Neuronal stem cell (in vitro differentiated cells): ENCODE data around the gene TDRD5.

Source experiments
- DNase-seq: peaks from one replicate; pipeline ENCODE4 v3.0.0-alpha.2; 2013; ENCODE audit warnings: low spot score
- H2AFZ ChIP-seq: one replicate; pipeline ENCODE4 v1.6.1; 2013; ENCODE audit warnings: mild to moderate bottlenecking, low read length, inconsistent platforms
- H2AK5ac ChIP-seq: 2 replicates; pipeline ENCODE4 v1.6.1; 2013; ENCODE audit warnings: low read depth, mild to moderate bottlenecking, inconsistent platforms, low read length, moderate library complexity, mixed read lengths
- H2BK120ac ChIP-seq: 2 replicates; pipeline ENCODE4 v1.6.1; 2013; ENCODE audit warnings: low read depth, mild to moderate bottlenecking, inconsistent platforms, low read length, moderate library complexity, mixed read lengths
- H2BK12ac ChIP-seq: one replicate; pipeline ENCODE4 v1.6.1; 2013; ENCODE audit warnings: low read length, inconsistent platforms
- H2BK15ac ChIP-seq: 2 replicates; pipeline ENCODE4 v1.6.1; 2013; ENCODE audit warnings: mild to moderate bottlenecking, low read length, inconsistent platforms, mixed read lengths
- H2BK5ac ChIP-seq: one replicate; pipeline ENCODE4 v1.6.1; 2013; ENCODE audit warnings: inconsistent platforms, mild to moderate bottlenecking, low read length, moderate library complexity
- H3K14ac ChIP-seq: one replicate; pipeline ENCODE4 v1.6.1; 2013; ENCODE audit warnings: low read length, inconsistent platforms
- H3K18ac ChIP-seq: 2 replicates; pipeline ENCODE4 v1.6.1; 2013; ENCODE audit warnings: low read length, inconsistent platforms
- H3K23ac ChIP-seq: 2 replicates; pipeline ENCODE4 v1.6.1; 2013; ENCODE audit warnings: low read depth, mild to moderate bottlenecking, mixed read lengths, low read length, inconsistent platforms; ENCODE audit not compliant: poor library complexity
- H3K27ac ChIP-seq: replicated peaks from 3 replicates; pipeline ENCODE4 v1.5.1; 2013; ENCODE audit warnings: low read length, inconsistent platforms
- H3K27me3 ChIP-seq, 3 experiments: 2 replicates each; pipeline ENCODE4 v1.6.1; 2013; ENCODE audit warnings: low read length in 3 of 3, mild to moderate bottlenecking in 2 of 3, inconsistent platforms in 1 of 3, low read depth in 1 of 3, mixed read lengths in 1 of 3, moderate library complexity in 1 of 3; ENCODE audit not compliant: control insufficient read depth in 3 of 3, insufficient read depth in 3 of 3
- H3K36me3 ChIP-seq, 2 donors: replicated peaks in 1 of 2; 2 replicates each; pipeline ENCODE4 v1.6.1; 2013; ENCODE audit warnings: low read length in 2 of 2; ENCODE audit not compliant: control insufficient read depth in 2 of 2, insufficient read depth in 2 of 2
- H3K4ac ChIP-seq: 2 replicates; pipeline ENCODE4 v1.6.1; 2013; ENCODE audit warnings: inconsistent platforms, mild to moderate bottlenecking, low read length, moderate library complexity
- H3K4me1 ChIP-seq, 2 donors: 1 replicate in 1 of 2; 2 replicates in 1 of 2; pipeline ENCODE4 v1.6.1; 2013; ENCODE audit warnings: low read length in 2 of 2, low read depth in 1 of 2; ENCODE audit not compliant: control insufficient read depth in 2 of 2, insufficient read depth in 1 of 2
- H3K4me2 ChIP-seq: one replicate; pipeline ENCODE4 v1.6.1; 2013; ENCODE audit warnings: mild to moderate bottlenecking, low read length, inconsistent platforms; ENCODE audit not compliant: insufficient read depth, poor library complexity, severe bottlenecking
- H3K4me3 ChIP-seq, 2 donors: 2 replicates each; pipeline ENCODE4 v1.5.1; 2013; ENCODE audit warnings: low read length in 2 of 2, mild to moderate bottlenecking in 2 of 2, inconsistent platforms in 1 of 2, moderate library complexity in 1 of 2
- H3K79me1 ChIP-seq: one replicate; pipeline ENCODE4 v1.6.1; 2013; ENCODE audit warnings: low read depth, mild to moderate bottlenecking, inconsistent platforms, low read length, moderate library complexity
- H3K9ac ChIP-seq: one replicate; pipeline ENCODE4 v1.6.1; 2013; ENCODE audit warnings: mild to moderate bottlenecking, low read depth, low read length, inconsistent platforms; ENCODE audit not compliant: poor library complexity
- H3K9me3 ChIP-seq, 2 donors: replicated peaks in 1 of 2; 2 replicates each; pipeline versions ENCODE3 to v1.6.1; 2013; ENCODE audit warnings: low read length in 2 of 2, mild to moderate bottlenecking in 2 of 2, inconsistent platforms in 1 of 2, low read depth in 1 of 2, mixed read lengths in 1 of 2, moderate library complexity in 1 of 2; ENCODE audit not compliant: control insufficient read depth in 2 of 2, insufficient read depth in 1 of 2
- H4K8ac ChIP-seq: one replicate; pipeline ENCODE4 v1.6.1; 2013; ENCODE audit warnings: low read depth, mild to moderate bottlenecking, inconsistent platforms, low read length, moderate library complexity
- H4K91ac ChIP-seq: one replicate; pipeline ENCODE4 v1.6.1; 2013; ENCODE audit warnings: low read length, low read depth, mild to moderate bottlenecking, inconsistent platforms; ENCODE audit not compliant: poor library complexity
- WGBS, 2 donors: extraction: QIAGEN DNeasy Blood & Tissue Kit; methylation state at CpG; one replicate each; pipeline ENCODE4 v1.1.7; 2013; ENCODE audit warnings: missing lambda C conversion rate in 2 of 2, mixed read lengths in 1 of 2; ENCODE audit not compliant: insufficient read length in 2 of 2, insufficient replicate concordance in 1 of 2; ENCODE audit errors: extremely low coverage in 2 of 2; 5-methylcytosine and 5-hydroxymethylcytosine counted together

TDRD5 gene

GRCh38 chr1:179601093-179601492 lies 9.5 kb downstream of the TDRD5 start:
- Histone ChIP-seq H3K4me1 (peaks cover 0 to 1% of the 10 kb centered on the region in 2 donors), H2AK5ac (no peak overlapping the region), H3K4me3 (no peak overlapping the region), H3K4ac (no peak overlapping the region), H3K9me3 (no peaks in the 10 kb centered on the region), H3K27me3 (no peaks in the 10 kb centered on the region), H3K79me1 (no peaks in the 10 kb centered on the region), H3K14ac (no peak overlapping the region), H3K23ac (no peak overlapping the region), H3K36me3 (no peaks in the 10 kb centered on the region), H3K4me2 (no peak overlapping the region), H2BK120ac (no peak overlapping the region), H2BK12ac (no peak overlapping the region), H2BK15ac (no peak overlapping the region), H3K18ac (no peak overlapping the region), H4K8ac (no peak overlapping the region), H3K27ac (no peak overlapping the region), H2AFZ (no peak overlapping the region), H4K91ac (no peak overlapping the region), H2BK5ac (no peak overlapping the region), H3K9ac (no peak overlapping the region)
- WGBS, 2 donors, result no CpG with 5 or more reads among the region's 1 CpG
- DNase-seq, result no peak

GRCh38 chr1:179612361-179612760 lies 20.7 kb downstream of the TDRD5 start:
- Histone ChIP-seq H3K4ac (no peak overlapping the region), H3K27me3 (no peaks in the 10 kb centered on the region), H2AFZ (no peak overlapping the region), H4K91ac (no peak overlapping the region), H2BK5ac (no peak overlapping the region), H3K79me1 (no peaks in the 10 kb centered on the region), H4K8ac (no peak overlapping the region), H3K18ac (no peak overlapping the region), H3K4me1 (no peaks in the 10 kb centered on the region), H2AK5ac (no peak overlapping the region), H2BK15ac (no peak overlapping the region), H3K4me3 (no peak overlapping the region), H3K23ac (no peak overlapping the region), H3K27ac (no peak overlapping the region), H3K14ac (no peak overlapping the region), H2BK120ac (no peak overlapping the region), H3K4me2 (no peak overlapping the region), H2BK12ac (no peak overlapping the region), H3K9me3 (no peaks in the 10 kb centered on the region), H3K9ac (no peak overlapping the region), H3K36me3 (no peaks in the 10 kb centered on the region)
- no peak for DNase-seq
- WGBS, 2 donors, result no CpG with 5 or more reads among the region's 3 CpGs

GRCh38 chr1:179630719-179631118 lies 39.1 kb downstream of the TDRD5 start:
- no peak for DNase-seq
- no peak overlapping the region for H3K4me3 ChIP-seq
- no peak overlapping the region for H4K8ac ChIP-seq
- no peak overlapping the region for H2AFZ ChIP-seq
- H3K18ac ChIP-seq, result no peak overlapping the region
- H3K79me1 ChIP-seq, result no peaks in the 10 kb centered on the region
- no peaks in the 10 kb centered on the region for H3K9me3 ChIP-seq
- H3K14ac ChIP-seq, result no peak overlapping the region
- no peaks in the 10 kb centered on the region for H3K27me3 ChIP-seq
- no peak overlapping the region for H2BK5ac ChIP-seq
- H2BK12ac ChIP-seq, result no peak overlapping the region
- no peak overlapping the region for H2BK120ac ChIP-seq
- H3K4ac ChIP-seq, result no peak overlapping the region
- no peak overlapping the region for H2BK15ac ChIP-seq
- no peak overlapping the region for H3K9ac ChIP-seq
- no peak overlapping the region for H3K4me2 ChIP-seq
- H2AK5ac ChIP-seq, result no peak overlapping the region
- no peak overlapping the region for H4K91ac ChIP-seq
- H3K36me3 ChIP-seq, result no peaks in the 10 kb centered on the region
- H3K23ac ChIP-seq, result no peak overlapping the region
- H3K27ac ChIP-seq, result no peak overlapping the region
- H3K4me1 ChIP-seq, result no peaks in the 10 kb centered on the region
- WGBS, 2 donors, result no CpG with 5 or more reads among the region's 2 CpGs

- no peaks in the 10 kb centered on the region for H3K27me3 ChIP-seq
- no peaks in the 10 kb centered on the region for H3K4me1 ChIP-seq
Measured at GRCh38 chr1:179632868-179633267, 41.2 kb downstream of the TDRD5 start.

More at GRCh38 chr1:179632868-179633267, 41.2 kb downstream of the TDRD5 start:
- Histone ChIP-seq H2BK120ac (no peak overlapping the region), H4K8ac (no peak overlapping the region), H2BK15ac (no peak overlapping the region), H2BK5ac (no peak overlapping the region), H3K18ac (no peak overlapping the region), H4K91ac (no peak overlapping the region), H3K4ac (no peak overlapping the region), H2AFZ (no peak overlapping the region), H3K27ac (no peak overlapping the region), H2AK5ac (no peak overlapping the region), H3K4me3 (no peak overlapping the region), H3K36me3 (no peaks in the 10 kb centered on the region), H3K9me3 (no peaks in the 10 kb centered on the region), H3K9ac (no peak overlapping the region), H3K4me2 (no peak overlapping the region), H3K23ac (no peak overlapping the region), H3K14ac (no peak overlapping the region), H3K79me1 (no peaks in the 10 kb centered on the region), H2BK12ac (no peak overlapping the region)
- DNase-seq, result no peak
